Adipocyte (in vitro differentiated cells): ENCODE measurements around the gene OSBPL3.

Experiments used
- DNase-seq: peaks from one replicate; pipeline ENCODE4 v3.0.0-alpha.2; 2015; ENCODE audit warnings: low read depth
- H3K27me3 ChIP-seq: replicated peaks from 2 replicates; pipeline ENCODE4 v1.7.0; 2013; ENCODE audit warnings: mild to moderate bottlenecking, low read length, moderate library complexity; ENCODE audit not compliant: control insufficient read depth, insufficient read depth
- H3K36me3 ChIP-seq: 2 replicates; pipeline ENCODE4 v1.7.0; 2013; ENCODE audit warnings: low read length, mild to moderate bottlenecking, moderate library complexity; ENCODE audit not compliant: control insufficient read depth, insufficient read depth, severe bottlenecking
- H3K4me1 ChIP-seq: 2 replicates; pipeline ENCODE4 v1.7.0; 2013; ENCODE audit warnings: mild to moderate bottlenecking, low read length, moderate library complexity; ENCODE audit not compliant: control insufficient read depth, insufficient read depth
- H3K4me3 ChIP-seq: 2 replicates; pipeline ENCODE4 v1.7.0; 2013; ENCODE audit warnings: mild to moderate bottlenecking, low read length, moderate library complexity
- H3K9ac ChIP-seq: 2 replicates; pipeline ENCODE4 v1.7.0; 2013; ENCODE audit warnings: mild to moderate bottlenecking, low read length, moderate library complexity
- H3K9me3 ChIP-seq: 2 replicates; pipeline ENCODE4 v1.7.0; 2013; ENCODE audit warnings: mild to moderate bottlenecking, low read length, moderate library complexity; ENCODE audit not compliant: control insufficient read depth

Gene OSBPL3

GRCh38 chr7:24932815-24933214, 47.2 kb downstream of the OSBPL3 start:
- peaks cover 10% of the 10 kb centered on the region for H3K4me1 ChIP-seq
- no peaks in the 10 kb centered on the region for H3K36me3 ChIP-seq
- no peak for DNase-seq
- no peaks in the 10 kb centered on the region for H3K9me3 ChIP-seq
- no peaks in the 10 kb centered on the region for H3K27me3 ChIP-seq
- H3K9ac ChIP-seq: no peak overlapping the region
- no peak overlapping the region for H3K4me3 ChIP-seq

DNA sequence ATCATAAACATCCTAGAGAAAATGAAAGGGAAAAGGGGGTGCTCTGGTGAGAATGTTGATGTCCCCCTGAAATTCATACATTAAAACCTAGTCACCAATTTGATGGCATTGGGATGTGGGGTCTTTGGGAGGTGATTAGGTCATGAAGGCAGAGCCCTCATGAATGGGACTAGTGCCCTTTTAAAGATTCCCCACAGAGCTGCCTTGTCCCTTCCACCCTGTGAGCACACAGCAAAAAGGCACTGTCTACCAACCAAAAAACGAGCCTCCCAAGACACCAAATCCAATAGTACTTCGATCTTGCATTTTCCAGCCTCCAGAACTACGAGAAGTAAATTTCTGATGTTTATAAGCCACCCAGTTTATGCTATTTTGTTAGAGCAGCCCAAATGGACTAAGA, 47.6 kb downstream of the OSBPL3 start:
- DNase-seq: no peak
- Histone ChIP-seq H3K9ac (no peak overlapping the region), H3K9me3 (no peaks in the 10 kb centered on the region), H3K27me3 (no peaks in the 10 kb centered on the region), H3K4me1 (peaks cover 14% of the 10 kb centered on the region), H3K4me3 (no peak overlapping the region), H3K36me3 (no peaks in the 10 kb centered on the region)

DNA sequence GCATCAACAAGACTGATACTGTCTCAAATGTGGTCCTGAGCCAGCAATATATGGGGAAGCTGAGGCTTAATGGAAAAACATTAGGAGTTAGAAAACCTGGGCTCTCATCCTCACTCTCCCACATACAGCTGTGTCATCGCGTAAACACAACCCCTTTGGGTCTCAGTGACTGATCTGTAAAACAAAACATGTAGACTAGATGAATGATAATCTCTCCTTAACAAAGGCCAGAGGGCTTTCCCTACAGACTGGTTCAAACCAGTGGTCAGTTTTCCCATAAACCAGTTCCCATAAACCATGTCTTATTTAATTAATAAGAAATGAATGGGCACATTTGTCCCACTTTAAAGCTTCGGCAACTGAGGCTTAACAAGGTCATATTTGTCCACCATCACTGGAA, 48.1 kb downstream of the OSBPL3 start:
- no peak for DNase-seq
- Histone ChIP-seq H3K9me3 (no peaks in the 10 kb centered on the region), H3K9ac (no peak overlapping the region), H3K27me3 (no peaks in the 10 kb centered on the region), H3K36me3 (no peaks in the 10 kb centered on the region), H3K4me1 (peaks cover 19% of the 10 kb centered on the region), H3K4me3 (no peak overlapping the region)

DNA sequence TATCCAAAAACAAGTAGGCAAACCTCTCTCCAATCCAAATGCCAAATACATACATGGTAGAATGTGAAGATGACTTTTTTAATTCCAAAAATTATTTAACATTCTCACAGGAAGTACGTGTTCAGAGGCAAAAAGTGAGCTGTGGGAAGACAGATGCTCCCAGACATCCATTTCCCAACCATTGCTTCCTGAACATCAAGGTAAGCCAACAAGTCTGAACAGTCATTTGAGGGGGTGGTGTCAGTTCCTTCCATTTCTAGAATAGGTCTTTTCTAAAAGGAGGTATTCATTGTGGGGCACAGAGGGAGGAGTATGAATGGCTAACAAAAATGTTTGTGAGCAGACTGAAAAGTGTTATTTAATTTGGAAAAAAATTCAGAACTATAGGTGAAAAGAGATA, 49.1 kb downstream of the OSBPL3 start:
- Histone ChIP-seq H3K9me3 (no peaks in the 10 kb centered on the region), H3K4me1 (peaks cover 18% of the 10 kb centered on the region), H3K36me3 (no peaks in the 10 kb centered on the region), H3K9ac (no peak overlapping the region), H3K4me3 (no peak overlapping the region), H3K27me3 (no peaks in the 10 kb centered on the region)
- DNase-seq: no peak

DNA sequence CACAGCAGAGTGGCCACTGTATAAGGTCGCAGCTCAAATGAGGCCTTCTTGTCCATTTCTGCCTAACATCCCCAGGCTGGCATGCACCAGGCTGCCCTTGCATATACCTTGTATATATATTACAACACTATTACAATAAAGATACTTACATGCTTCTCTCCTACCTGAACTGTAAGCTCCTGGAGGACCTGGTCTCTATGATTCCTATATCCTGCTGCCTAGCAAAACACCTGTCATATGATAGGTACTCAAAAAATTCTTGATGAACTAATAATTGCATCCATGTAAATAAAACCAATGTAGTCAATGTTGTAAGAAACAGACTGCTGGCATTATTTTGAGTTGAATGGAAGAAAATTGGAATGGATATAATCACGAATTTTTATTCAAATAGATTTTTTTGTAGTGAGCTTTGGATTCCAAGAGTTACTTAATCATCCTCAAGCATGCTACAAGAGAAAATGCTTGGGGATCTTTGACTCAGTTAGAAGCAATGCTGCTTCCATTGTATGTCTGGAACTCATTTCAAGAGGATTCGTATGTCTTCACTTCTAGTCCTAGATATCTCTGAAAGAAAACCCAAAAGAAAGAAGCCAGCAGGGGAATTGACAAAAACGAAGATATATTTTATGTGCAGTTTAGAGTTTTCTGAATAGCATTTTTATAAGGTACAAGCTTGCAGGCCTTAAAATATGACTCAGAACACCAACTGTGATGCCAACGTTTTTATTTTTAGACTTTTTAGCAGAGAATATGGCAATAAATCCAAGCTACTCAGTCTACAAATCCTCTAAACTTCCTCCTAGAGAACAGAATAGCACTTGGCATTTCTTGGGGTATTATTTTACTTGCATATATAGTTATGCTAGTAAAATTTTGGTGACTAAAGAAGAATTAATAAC, 53.1 kb downstream of the OSBPL3 start:
- no peaks in the 10 kb centered on the region for H3K36me3 ChIP-seq
- no peaks in the 10 kb centered on the region for H3K27me3 ChIP-seq
- H3K9me3 ChIP-seq: no peaks in the 10 kb centered on the region
- H3K4me3 ChIP-seq: peak overlapping the region; percentile 40
- peak overlapping the region; percentile 46 for H3K9ac ChIP-seq
- peak; percentile 88 for DNase-seq
- peaks cover 30% of the 10 kb centered on the region for H3K4me1 ChIP-seq

GRCh38 chr7:24924375-24924774, 55.6 kb downstream of the OSBPL3 start:
- DNase-seq: no peak

DNA sequence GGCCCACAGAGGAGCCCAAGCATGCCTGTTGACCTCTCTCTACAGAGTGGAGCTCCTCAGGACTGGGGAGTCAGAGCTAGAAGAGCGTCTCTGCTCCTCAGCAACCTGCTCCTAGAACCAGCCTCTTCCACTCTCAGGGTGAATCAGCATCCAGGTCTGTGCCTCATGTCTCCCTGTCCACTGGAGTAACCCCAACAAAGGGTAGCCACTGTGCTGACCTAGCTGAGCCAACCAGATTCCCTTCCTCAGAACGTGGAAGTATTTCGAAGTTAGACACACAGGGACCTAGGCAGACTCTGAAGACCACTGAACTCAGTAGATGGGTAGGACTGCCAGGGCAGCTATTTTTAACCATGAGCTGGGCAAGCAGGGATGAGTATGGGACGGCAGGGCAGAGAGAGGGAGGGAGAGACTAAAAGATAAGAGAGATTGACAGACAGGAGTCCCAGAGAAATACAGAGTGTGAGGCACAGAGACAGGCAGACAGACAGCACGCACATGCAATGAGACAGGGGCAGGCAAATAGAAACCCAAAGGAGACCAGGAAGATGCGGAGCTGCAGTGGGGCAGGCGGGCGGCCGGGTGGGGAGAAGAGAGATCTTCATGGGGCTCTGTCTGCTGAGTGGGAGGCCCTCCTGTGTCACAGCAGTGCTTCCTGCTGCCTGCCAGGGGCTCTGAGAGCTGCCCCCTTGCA, 56.7 kb downstream of the OSBPL3 start:
- no peaks in the 10 kb centered on the region for H3K36me3 ChIP-seq
- peaks cover 40% of the 10 kb centered on the region for H3K4me1 ChIP-seq
- H3K27me3 ChIP-seq: no peaks in the 10 kb centered on the region
- DNase-seq: no peak
- H3K9ac ChIP-seq: no peak overlapping the region
- H3K9me3 ChIP-seq: no peaks in the 10 kb centered on the region
- no peak overlapping the region for H3K4me3 ChIP-seq

More at GRCh38 chr7:24924375-24924774, 55.6 kb downstream of the OSBPL3 start:
- H3K9me3 ChIP-seq: no peaks in the 10 kb centered on the region
- H3K9ac ChIP-seq: no peak overlapping the region
- H3K27me3 ChIP-seq: no peaks in the 10 kb centered on the region
- no peaks in the 10 kb centered on the region for H3K36me3 ChIP-seq
- peaks cover 40% of the 10 kb centered on the region for H3K4me1 ChIP-seq
- H3K4me3 ChIP-seq: no peak overlapping the region

- peak; percentile 80 for DNase-seq
- peak overlapping the region; percentile 28 for H3K4me3 ChIP-seq
- H3K27me3 ChIP-seq: no peaks in the 10 kb centered on the region
These were observed 57.7 kb downstream of the OSBPL3 start for GRCh38 chr7:24922099-24922773.

DNA sequence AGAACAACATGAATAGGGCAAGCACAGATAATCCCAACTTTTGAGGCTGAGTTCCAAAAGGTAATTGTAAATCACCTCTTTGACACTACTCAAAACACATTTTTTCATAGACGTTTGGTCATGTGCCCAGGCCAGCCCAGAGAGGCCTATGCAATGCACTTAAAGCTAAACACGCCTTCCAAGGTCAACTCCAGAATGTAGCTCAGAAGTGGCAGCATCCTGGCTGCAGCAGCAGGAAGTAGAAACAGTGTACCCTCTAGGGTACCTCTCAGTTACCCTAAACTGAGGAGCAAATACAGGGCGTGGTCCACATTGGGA, 58.7 kb downstream of the OSBPL3 start:
- H3K9me3 ChIP-seq: no peaks in the 10 kb centered on the region
- no peak overlapping the region for H3K4me3 ChIP-seq
- no peak overlapping the region for H3K9ac ChIP-seq
- no peaks in the 10 kb centered on the region for H3K36me3 ChIP-seq
- no peak for DNase-seq
- no peaks in the 10 kb centered on the region for H3K27me3 ChIP-seq
- peaks cover 40% of the 10 kb centered on the region for H3K4me1 ChIP-seq

More at GRCh38 chr7:24922099-24922773, 57.7 kb downstream of the OSBPL3 start:
- Histone ChIP-seq H3K9ac (peak overlapping the region; percentile 5), H3K9me3 (no peaks in the 10 kb centered on the region), H3K4me1 (peaks cover 40% of the 10 kb centered on the region), H3K36me3 (no peaks in the 10 kb centered on the region)

GRCh38 chr7:24920451-24921361, 59.3 kb downstream of the OSBPL3 start:
- Histone ChIP-seq H3K36me3 (no peaks in the 10 kb centered on the region), H3K9me3 (no peaks in the 10 kb centered on the region), H3K9ac (no peak overlapping the region), H3K27me3 (no peaks in the 10 kb centered on the region), H3K4me3 (no peak overlapping the region), H3K4me1 (peaks cover 37% of the 10 kb centered on the region)
- DNase-seq: no peak
